Erythroblast (primary cell): ENCODE data around the gene MROH2A.

Source experiments
- GATA1 ChIP-seq: IDR thresholded peaks from 2 replicates; pipeline ENCODE4 v1.6.1; 2011; ENCODE audit warnings: low read depth, mild to moderate bottlenecking, control low read depth, low read length, moderate library complexity
- POLR2A ChIP-seq: IDR thresholded peaks from 2 replicates; pipeline ENCODE4 v1.6.1; 2011; ENCODE audit warnings: mild to moderate bottlenecking, low read length

DNA sequence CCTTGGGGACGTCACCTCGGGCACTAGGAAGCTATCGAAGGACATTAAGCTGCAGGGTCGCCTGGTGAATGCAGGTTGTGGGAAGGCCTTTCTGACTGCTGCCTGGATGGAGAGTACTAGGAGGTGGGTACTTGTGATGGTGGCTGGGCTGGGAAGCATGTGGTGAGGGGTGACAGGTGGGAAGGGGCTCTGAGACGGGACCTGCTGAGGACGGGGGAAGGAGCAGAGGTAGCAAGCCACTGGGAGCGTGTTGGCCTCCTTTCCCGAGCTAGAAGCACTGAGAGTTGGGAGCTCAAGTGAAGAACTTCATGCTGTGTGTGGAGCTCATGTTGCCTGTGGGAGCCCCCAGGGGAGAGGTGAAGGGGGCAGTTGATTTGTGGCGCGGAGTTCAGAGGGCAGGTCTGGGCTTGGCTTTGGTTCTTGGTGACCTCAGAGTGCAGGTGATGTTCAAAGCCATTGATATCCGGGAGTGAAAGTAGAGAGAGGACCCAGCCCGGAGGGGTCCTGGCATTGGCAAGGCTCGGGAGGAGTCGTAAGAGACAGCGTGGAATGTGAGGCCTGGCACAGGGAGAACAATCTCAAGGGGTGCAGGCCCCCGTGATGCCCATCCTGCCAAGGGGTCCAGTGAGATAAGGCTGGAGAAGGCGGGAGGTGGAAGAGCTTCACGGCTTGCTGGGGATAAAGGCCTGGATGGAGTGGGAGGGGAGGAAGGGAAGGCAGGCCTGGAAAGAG, 13.2 kb downstream of the MROH2A start:
- TF ChIP-seq POLR2A: no peak
- TF ChIP-seq GATA1: no peak
